Measurements from ENCODE around the gene DIP2B. TPM values are rescaled to one million over a fixed set of nuclear protein-coding genes. Genes with fewer than 3 reads are reported as not detected.

The DIP2B gene
- total and polyA plus RNA-seq, 2 of the 13 experiments (the other 11 are each of a cell fraction or from before 2014, with no cell fraction given) = 32.1 to 35.8 TPM

DNA sequence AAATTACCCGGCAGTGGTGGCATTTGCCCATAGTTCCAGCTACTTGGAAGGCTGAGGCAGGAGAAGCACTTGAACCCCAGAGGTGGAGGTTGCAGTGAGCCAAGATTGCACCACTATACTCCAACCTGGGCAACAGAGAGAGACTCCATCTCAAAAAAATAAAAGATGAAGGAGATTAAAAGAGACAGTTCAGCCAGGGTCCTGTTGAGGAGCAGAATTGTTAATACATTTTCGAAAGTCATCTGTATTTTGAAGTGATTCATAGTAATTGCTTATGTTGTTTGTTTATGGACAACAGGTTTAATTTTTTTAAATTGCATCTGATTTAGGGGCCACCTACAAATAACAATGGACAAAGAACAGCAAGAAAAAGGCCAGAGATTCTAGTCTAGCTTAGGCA lies 112.9 kb downstream of the DIP2B start:
- Histone ChIP-seq H2AFZ (ENCODE audit: low read length) (no peak overlapping the region), H3K4me1 (ENCODE audit: insufficient read depth, low read length) (peaks cover 73% of the 10 kb centered on the region), H3K36me3 (replicated peaks in 1 of 2; ENCODE audit: control insufficient read depth in 1 of 2, insufficient read depth in 2 of 2, low read length in 2 of 2) (peaks cover 1 to 3% of the 10 kb centered on the region in 2 experiments; a peak in 3 of 5 replicates), H3K9ac (ENCODE audit: insufficient read depth, low read depth, low read length) (no peak overlapping the region), H3K4me2 (ENCODE audit: low read depth, low read length) (no peak overlapping the region), H3K79me2 (ENCODE audit: insufficient read depth, low read length) (peaks cover 92% of the 10 kb centered on the region), H3K27me3 (ENCODE audit: control insufficient read depth in 1 of 2, insufficient read depth in 2 of 2, low read length in 2 of 2) (no peaks in the 10 kb centered on the region), H4K20me1 (ENCODE audit: insufficient read depth, low read length) (peaks cover 13% of the 10 kb centered on the region), H3K27ac (ENCODE audit: extremely low read length, insufficient read depth, low read length) (no peak overlapping the region), H3K9me3 (ENCODE audit: low read length) (no peaks in the 10 kb centered on the region), H3K4me3 (replicated peaks in 1 of 3; ENCODE audit: insufficient read depth in 1 of 3, low read depth in 2 of 3, low read length in 3 of 3) (no peak overlapping the region)
- 50% methylated on average over 2 of the region's 2 CpGs for WGBS (ENCODE audit: low lambda C conversion rate)
- DNase-seq (ENCODE audit: low spot score) = no peak
- no TSS peak for BruUV-seq (replicated peaks)
- POLR2A ChIA-PET = no interaction called here
- in situ Hi-C loops (cut with HindIII; ENCODE audit: extremely low pct_ligation_motif_present, low pct_unique_long_range_greater_than_20kb) (no loop called here), intact Hi-C loops (cut with micrococcal nuclease; ENCODE audit: unreplicated experiment) (loop anchor here (10.0 kb wide), 1 partner anchor 53 kb away; no protein-coding TSS in a partner anchor)
- ATAC-seq = no peak
- FAIRE-seq = no peak
- CTCF ChIA-PET (ENCODE audit: low intra/inter-chr PET ratio, low total read pairs) = no interaction called here
- TF ChIP-seq SKI (IDR thresholded peaks at IDR 0.05; ENCODE audit: partially characterized antibody) (no peak), MAFF (IDR thresholded peaks at IDR 0.05; ENCODE audit: low read depth, low read length) (no peak), ARHGAP35 (CRISPR knock-in tag; IDR thresholded peaks at IDR 0.05; ENCODE audit: borderline replicate concordance) (no peak), HOXA9 (CRISPR knock-in tag; IDR thresholded peaks at IDR 0.05; ENCODE audit: borderline replicate concordance) (no peak), TBP (CRISPR knock-in tag; IDR thresholded peaks at IDR 0.05) (no peak), CEBPG (CRISPR knock-in tag; IDR thresholded peaks at IDR 0.05) (no peak), ZNF556 (CRISPR knock-in tag; IDR thresholded peaks at IDR 0.05; ENCODE audit: borderline replicate concordance) (no peak), HNRNPLL (IDR thresholded peaks at IDR 0.05; ENCODE audit: low read depth, low read length, poor library complexity, severe bottlenecking) (no peak)
- TF ChIP-seq, protein P1, sequence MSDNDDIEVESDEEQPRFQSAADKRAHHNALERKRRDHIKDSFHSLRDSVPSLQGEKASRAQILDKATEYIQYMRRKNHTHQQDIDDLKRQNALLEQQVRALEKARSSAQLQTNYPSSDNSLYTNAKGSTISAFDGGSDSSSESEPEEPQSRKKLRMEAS (IDR thresholded peaks at IDR 0.05) = no peak
- TF ChIP-seq, protein P2, sequence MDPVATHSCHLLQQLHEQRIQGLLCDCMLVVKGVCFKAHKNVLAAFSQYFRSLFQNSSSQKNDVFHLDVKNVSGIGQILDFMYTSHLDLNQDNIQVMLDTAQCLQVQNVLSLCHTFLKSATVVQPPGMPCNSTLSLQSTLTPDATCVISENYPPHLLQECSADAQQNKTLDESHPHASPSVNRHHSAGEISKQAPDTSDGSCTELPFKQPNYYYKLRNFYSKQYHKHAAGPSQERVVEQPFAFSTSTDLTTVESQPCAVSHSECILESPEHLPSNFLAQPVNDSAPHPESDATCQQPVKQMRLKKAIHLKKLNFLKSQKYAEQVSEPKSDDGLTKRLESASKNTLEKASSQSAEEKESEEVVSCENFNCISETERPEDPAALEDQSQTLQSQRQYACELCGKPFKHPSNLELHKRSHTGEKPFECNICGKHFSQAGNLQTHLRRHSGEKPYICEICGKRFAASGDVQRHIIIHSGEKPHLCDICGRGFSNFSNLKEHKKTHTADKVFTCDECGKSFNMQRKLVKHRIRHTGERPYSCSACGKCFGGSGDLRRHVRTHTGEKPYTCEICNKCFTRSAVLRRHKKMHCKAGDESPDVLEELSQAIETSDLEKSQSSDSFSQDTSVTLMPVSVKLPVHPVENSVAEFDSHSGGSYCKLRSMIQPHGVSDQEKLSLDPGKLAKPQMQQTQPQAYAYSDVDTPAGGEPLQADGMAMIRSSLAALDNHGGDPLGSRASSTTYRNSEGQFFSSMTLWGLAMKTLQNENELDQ (CRISPR knock-in tag; IDR thresholded peaks at IDR 0.05; ENCODE audit: borderline replicate concordance) = no peak
- TF ChIP-seq, protein P3, sequence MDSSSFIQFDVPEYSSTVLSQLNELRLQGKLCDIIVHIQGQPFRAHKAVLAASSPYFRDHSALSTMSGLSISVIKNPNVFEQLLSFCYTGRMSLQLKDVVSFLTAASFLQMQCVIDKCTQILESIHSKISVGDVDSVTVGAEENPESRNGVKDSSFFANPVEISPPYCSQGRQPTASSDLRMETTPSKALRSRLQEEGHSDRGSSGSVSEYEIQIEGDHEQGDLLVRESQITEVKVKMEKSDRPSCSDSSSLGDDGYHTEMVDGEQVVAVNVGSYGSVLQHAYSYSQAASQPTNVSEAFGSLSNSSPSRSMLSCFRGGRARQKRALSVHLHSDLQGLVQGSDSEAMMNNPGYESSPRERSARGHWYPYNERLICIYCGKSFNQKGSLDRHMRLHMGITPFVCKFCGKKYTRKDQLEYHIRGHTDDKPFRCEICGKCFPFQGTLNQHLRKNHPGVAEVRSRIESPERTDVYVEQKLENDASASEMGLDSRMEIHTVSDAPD (CRISPR knock-in tag; IDR thresholded peaks at IDR 0.05) = no peak
- TF ChIP-seq, protein P4, sequence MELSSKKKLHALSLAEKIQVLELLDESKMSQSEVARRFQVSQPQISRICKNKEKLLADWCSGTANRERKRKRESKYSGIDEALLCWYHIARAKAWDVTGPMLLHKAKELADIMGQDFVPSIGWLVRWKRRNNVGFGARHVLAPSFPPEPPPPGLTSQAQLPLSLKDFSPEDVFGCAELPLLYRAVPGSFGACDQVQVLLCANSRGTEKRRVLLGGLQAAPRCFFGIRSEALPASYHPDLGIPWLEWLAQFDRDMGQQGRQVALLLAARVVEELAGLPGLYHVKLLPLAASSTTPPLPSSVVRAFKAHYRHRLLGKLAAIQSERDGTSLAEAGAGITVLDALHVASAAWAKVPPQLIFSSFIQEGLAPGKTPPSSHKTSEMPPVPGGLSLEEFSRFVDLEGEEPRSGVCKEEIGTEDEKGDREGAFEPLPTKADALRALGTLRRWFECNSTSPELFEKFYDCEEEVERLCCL (CRISPR knock-in tag; IDR thresholded peaks at IDR 0.05; ENCODE audit: borderline replicate concordance) = no peak
- TF ChIP-seq, protein P5, sequence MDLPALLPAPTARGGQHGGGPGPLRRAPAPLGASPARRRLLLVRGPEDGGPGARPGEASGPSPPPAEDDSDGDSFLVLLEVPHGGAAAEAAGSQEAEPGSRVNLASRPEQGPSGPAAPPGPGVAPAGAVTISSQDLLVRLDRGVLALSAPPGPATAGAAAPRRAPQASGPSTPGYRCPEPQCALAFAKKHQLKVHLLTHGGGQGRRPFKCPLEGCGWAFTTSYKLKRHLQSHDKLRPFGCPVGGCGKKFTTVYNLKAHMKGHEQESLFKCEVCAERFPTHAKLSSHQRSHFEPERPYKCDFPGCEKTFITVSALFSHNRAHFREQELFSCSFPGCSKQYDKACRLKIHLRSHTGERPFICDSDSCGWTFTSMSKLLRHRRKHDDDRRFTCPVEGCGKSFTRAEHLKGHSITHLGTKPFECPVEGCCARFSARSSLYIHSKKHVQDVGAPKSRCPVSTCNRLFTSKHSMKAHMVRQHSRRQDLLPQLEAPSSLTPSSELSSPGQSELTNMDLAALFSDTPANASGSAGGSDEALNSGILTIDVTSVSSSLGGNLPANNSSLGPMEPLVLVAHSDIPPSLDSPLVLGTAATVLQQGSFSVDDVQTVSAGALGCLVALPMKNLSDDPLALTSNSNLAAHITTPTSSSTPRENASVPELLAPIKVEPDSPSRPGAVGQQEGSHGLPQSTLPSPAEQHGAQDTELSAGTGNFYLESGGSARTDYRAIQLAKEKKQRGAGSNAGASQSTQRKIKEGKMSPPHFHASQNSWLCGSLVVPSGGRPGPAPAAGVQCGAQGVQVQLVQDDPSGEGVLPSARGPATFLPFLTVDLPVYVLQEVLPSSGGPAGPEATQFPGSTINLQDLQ (CRISPR knock-in tag; IDR thresholded peaks at IDR 0.05) = no peak
